ENCODE results near the gene AFAP1. TPM values are rescaled to one million over a fixed set of nuclear protein-coding genes. Genes with fewer than 3 reads are reported as not detected.

The AFAP1 gene
- total RNA-seq, 4 donors from 2014 or later, result 15.8 to 42.9 (median 31.3) TPM

- H3K27ac ChIP-seq, result no peak overlapping the region
- no peak for DNase-seq
- no peaks in the 10 kb centered on the region for H3K27me3 ChIP-seq
- H3K4me1 ChIP-seq, result no peaks in the 10 kb centered on the region
- H3K9me3 ChIP-seq, result no peaks in the 10 kb centered on the region
- H3K36me3 ChIP-seq, result peaks cover 0 to 10% (median 0%) of the 10 kb centered on the region in 3 donors
- TF ChIP-seq POLR2A (IDR thresholded peaks at IDR 0.05) (no peak), CTCF (IDR thresholded peaks at IDR 0.05) (no peak)
- no peak overlapping the region for H3K4me3 ChIP-seq
Observed at GRCh38 chr4:7862561-7863192, 77.0 kb downstream of the AFAP1 start.

DNA sequence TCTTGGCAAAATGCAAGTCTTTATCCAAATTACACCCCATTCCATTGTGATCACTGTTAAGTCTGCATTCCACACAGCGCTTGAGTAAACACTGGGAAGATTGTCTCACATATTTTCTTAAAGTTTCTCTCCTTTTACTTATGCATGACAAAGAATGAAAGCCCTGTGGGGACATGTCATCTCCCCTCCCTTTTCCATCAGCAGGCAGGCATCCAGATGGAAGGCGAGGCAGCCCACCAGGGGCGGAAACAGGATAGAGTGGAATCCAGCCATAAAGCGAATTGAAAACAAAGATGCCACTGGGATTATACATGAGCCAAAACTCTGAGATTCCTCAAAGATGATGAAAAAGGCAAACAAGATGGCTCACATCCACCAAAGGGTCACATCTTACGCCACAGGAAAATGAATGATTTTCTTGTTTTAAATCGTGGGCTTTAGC, 78.2 kb downstream of the AFAP1 start:
- H3K4me3 ChIP-seq, result no peak overlapping the region
- H3K36me3 ChIP-seq, result peaks cover 0 to 2% (median 0%) of the 10 kb centered on the region in 3 donors
- H3K4me1 ChIP-seq, result no peaks in the 10 kb centered on the region
- TF ChIP-seq CTCF (IDR thresholded peaks at IDR 0.05) (no peak), POLR2A (IDR thresholded peaks at IDR 0.05) (no peak)
- no peaks in the 10 kb centered on the region for H3K27me3 ChIP-seq
- H3K27ac ChIP-seq, result no peak overlapping the region
- H3K9me3 ChIP-seq, result no peaks in the 10 kb centered on the region
- no peak for DNase-seq

- Histone ChIP-seq H3K27me3 (no peaks in the 10 kb centered on the region), H3K9me3 (no peaks in the 10 kb centered on the region), H3K27ac (no peak overlapping the region), H3K4me3 (no peak overlapping the region), H3K4me1 (no peaks in the 10 kb centered on the region), H3K36me3 (no peaks in the 10 kb centered on the region)
- TF ChIP-seq CTCF (IDR thresholded peaks at IDR 0.05) (no peak), POLR2A (IDR thresholded peaks at IDR 0.05) (no peak)
- no peak for DNase-seq
Observed at GRCh38 chr4:7860600-7861163, 79.0 kb downstream of the AFAP1 start.

GRCh38 chr4:7859326-7859725, 80.3 kb downstream of the AFAP1 start:
- TF ChIP-seq CTCF (IDR thresholded peaks at IDR 0.05), result no peak
- TF ChIP-seq POLR2A (IDR thresholded peaks at IDR 0.05), result no peak
- Histone ChIP-seq H3K9me3 (no peaks in the 10 kb centered on the region), H3K27me3 (no peaks in the 10 kb centered on the region), H3K4me3 (no peak overlapping the region), H3K4me1 (no peaks in the 10 kb centered on the region), H3K36me3 (peaks cover 0 to under 1% (median 0%) of the 10 kb centered on the region in 3 donors), H3K27ac (no peak overlapping the region)
- DNase-seq, result no peak

DNA sequence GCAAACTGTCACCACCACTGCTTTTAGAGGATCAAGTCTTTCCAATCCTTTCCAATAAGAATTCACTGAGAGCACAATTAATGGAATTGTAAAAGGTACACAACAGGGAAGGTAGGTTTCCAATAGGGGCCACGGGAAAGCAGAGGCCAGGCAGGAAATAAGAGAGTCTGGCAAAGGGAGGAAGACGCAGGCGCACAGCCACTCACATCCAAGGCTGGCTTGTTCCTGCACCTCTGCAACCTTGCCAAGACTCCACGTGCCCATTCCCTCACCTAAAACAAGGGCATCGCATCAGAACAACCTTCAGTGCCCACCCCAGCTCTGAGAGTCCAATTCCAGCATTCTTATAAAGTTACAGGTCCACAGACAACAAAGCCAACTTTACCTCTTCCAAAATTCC, 81.2 kb downstream of the AFAP1 start:
- TF ChIP-seq POLR2A (IDR thresholded peaks at IDR 0.05), result no peak
- no peak for TF ChIP-seq CTCF (IDR thresholded peaks at IDR 0.05)
- Histone ChIP-seq H3K4me1 (no peaks in the 10 kb centered on the region), H3K36me3 (peaks cover 0 to 7% (median 0%) of the 10 kb centered on the region in 3 donors), H3K27ac (no peak overlapping the region), H3K9me3 (no peaks in the 10 kb centered on the region), H3K27me3 (no peaks in the 10 kb centered on the region), H3K4me3 (no peak overlapping the region)
- no peak for DNase-seq

Data from Peyer's patch (tissue), 4 donors.